ENCODE results near the gene LZIC.

Gene LZIC

GRCh38 chr1:9910423-9911178 is 32.6 kb downstream of the LZIC start:
- peak; percentile 100 for DNase-seq (ENCODE audit: low read depth)

GRCh38 chr1:9910076-9910422 is 33.1 kb downstream of the LZIC start, which contains the start of gene CTNNBIP1:
Gene CTNNBIP1, minus strand, starts transcription at chr1:9910269. Its CDS starts 38,205 bp downstream, at chr1:9872064.
- no peak for DNase-seq (ENCODE audit: low read depth)

GRCh38 chr1:9909234-9910046 is 33.8 kb downstream of the LZIC start:
- DNase-seq (ENCODE audit: low read depth), result peak; percentile 15

DNA sequence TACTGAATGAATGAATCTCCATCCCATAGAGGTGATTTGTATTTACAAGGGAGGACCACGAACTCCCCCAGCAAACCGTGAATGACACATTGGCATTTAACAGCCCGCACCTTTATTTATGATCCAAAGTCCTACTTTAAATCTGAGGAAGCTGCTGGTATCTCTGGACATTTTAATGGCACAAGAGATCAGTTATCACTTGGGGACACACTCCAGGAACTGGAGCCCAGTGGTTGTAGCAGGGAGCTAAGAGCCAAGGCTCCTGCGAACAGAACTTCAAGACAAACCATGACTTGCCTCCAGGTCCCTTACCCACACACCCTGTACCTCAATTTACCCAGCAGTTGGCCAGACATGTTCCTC is 34.3 kb downstream of the LZIC start:
- DNase-seq (ENCODE audit: low read depth), result no peak

- no peak for DNase-seq (ENCODE audit: low read depth)
Observed at GRCh38 chr1:9907441-9907840, 35.8 kb downstream of the LZIC start.

DNA sequence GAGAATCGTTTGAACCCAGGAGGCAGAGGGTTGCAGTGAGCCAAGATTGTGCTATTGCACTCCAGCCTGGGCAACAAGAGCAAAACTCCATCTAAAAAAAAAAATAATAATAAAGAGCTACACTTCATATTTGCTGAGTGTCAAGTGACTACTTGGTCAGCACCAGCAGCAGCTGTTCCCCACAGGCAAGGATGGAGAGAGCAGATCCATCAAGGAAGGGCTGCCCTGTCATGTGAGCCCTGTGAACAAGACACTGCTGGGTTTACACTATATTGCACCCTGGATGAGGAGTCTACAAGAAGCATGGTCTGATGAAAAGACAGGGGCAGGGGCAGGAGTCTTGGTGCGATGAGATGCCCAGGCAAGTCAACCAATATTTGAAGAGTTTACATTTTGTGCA is 36.7 kb downstream of the LZIC start:
- no peak for DNase-seq (ENCODE audit: low read depth)

GRCh38 chr1:9905010-9905409 is 38.2 kb downstream of the LZIC start:
- no peak for DNase-seq (ENCODE audit: low read depth)

- DNase-seq (ENCODE audit: low read depth), result no peak
Observed at GRCh38 chr1:9904596-9904995, 38.6 kb downstream of the LZIC start.

- no peak for DNase-seq (ENCODE audit: low read depth)
Observed at GRCh38 chr1:9903801-9904527, 39.2 kb downstream of the LZIC start.

GRCh38 chr1:9902060-9902452 is 41.1 kb downstream of the LZIC start:
- DNase-seq (ENCODE audit: low read depth), result no peak

- no peak for DNase-seq (ENCODE audit: low read depth)
Observed at GRCh38 chr1:9901148-9902059, 41.8 kb downstream of the LZIC start.

GRCh38 chr1:9900142-9901043 is 42.8 kb downstream of the LZIC start:
- no peak for DNase-seq (ENCODE audit: low read depth)

DNA sequence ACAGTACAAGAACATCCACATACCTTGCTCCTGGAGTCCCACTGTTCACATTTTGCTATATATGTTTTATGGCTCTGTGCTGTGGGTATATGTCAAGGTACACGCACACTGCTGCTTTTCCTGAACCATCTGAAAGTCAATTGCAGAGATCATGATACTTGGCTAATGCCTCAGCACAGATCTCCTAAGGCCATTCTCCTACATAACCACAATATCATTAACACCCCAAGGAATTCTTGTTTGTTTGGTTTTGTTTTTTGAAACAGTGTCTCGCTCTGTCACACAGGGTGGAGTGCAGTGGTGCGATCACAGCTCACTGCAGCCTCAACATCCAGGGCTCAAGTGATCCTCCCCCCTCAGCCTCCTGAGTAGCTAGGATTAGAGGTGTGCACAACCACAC is 49.1 kb downstream of the LZIC start:
- DNase-seq (ENCODE audit: low read depth), result no peak

- no peak for DNase-seq (ENCODE audit: low read depth)
Observed at GRCh38 chr1:9892563-9893528, 50.3 kb downstream of the LZIC start.

GRCh38 chr1:9891207-9891606 is 52.0 kb downstream of the LZIC start:
- no peak for DNase-seq (ENCODE audit: low read depth)

GRCh38 chr1:9890224-9890731 is 52.9 kb downstream of the LZIC start:
- DNase-seq (ENCODE audit: low read depth), result no peak

DNA sequence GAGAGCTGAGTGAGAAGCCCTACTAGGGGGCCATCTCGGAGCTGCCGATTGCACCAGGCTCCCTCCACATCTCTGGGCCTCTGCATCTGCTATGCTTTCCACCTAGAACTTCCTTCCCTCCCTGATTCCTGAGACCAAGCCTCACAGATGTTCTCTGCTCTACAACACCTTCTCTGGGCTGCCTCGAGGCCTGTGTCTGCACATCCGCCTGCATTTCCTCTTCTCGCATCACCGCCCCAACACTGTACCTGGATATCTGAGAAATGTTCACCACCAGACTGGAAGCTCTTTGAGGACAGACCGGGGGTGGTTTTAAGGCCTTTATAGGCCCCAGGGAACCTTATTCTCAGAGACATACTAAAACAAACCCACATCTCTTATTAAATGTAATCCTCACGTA is 53.8 kb downstream of the LZIC start:
- DNase-seq (ENCODE audit: low read depth), result no peak

GRCh38 chr1:9888886-9889285 is 54.3 kb downstream of the LZIC start:
- no peak for DNase-seq (ENCODE audit: low read depth)

- no peak for DNase-seq (ENCODE audit: low read depth)
Observed at GRCh38 chr1:9887070-9887469, 56.1 kb downstream of the LZIC start.
